K562 (cell line): ENCODE results near the gene IL1RL2. TPM values are rescaled to one million over a fixed set of nuclear protein-coding genes. Genes with fewer than 3 reads are reported as not detected.

ENCODE experiments used
- polyA plus RNA-seq, 8 experiments: library from polyadenylated mRNA; depleted of rRNA in 4 of 8; stranded (reverse) in 5 of 8; unstranded in 3 of 8; fragments of >200 nt; fragmentation: Nextera tagmentation in 2 of 8; fragmentation: Illumina TruSeq in 1 of 8; extraction: Ambion mirVana in 2 of 8; extraction: Trizol in 1 of 8; gene quantifications; 2 replicates each; pipeline versions ENCODE4 v1.2.1 to v1.2.3, GENCODE V29; 2011 to 2014; ENCODE audit warnings: inconsistent platforms in 1 of 8, missing spikeins in 1 of 8
- total RNA-seq, 7 experiments: library from RNA; depleted of rRNA in 6 of 7; stranded (reverse); fragments of >200 nt in 6 of 7; fragmentation: Illumina TruSeq in 2 of 7; extraction: Trizol in 2 of 7; gene quantifications; 2 replicates each; pipeline versions ENCODE4 v1.2.1 to v1.2.3, GENCODE V29; 2011 to 2021; ENCODE audit warnings: low replicate concordance in 1 of 7

The IL1RL2 gene
- total and polyA plus RNA-seq, 9 of the 15 experiments (the other 6 are each of a cell fraction or from before 2014, with no cell fraction given): not detected

Other genes starting within 250 kb of the IL1RL2 start
- 0.24 TPM in 1 of 2 replicates, not detected in the other for gene IL1R2, start 195.1 kb upstream of the IL1RL2 start, total RNA-seq (2014; rRNA removed)
- not detected in 2 replicates for gene IL1R2, start 195.1 kb upstream of the IL1RL2 start, total RNA-seq (2014; rRNA removed; fragmentation: Illumina TruSeq; extraction: Trizol)
- gene IL1R2, start 195.1 kb upstream of the IL1RL2 start, total RNA-seq (2015; rRNA removed; fragmentation: Illumina TruSeq; extraction: Trizol): not detected in 2 replicates
- 0.13 TPM in 1 of 2 replicates, not detected in the other for gene IL1R2, start 195.1 kb upstream of the IL1RL2 start, total RNA-seq (2021)
- gene IL1R2, start 195.1 kb upstream of the IL1RL2 start, polyA plus RNA-seq (2011; rRNA removed): not detected in 2 replicates
- not detected in 2 replicates for gene IL1R2, start 195.1 kb upstream of the IL1RL2 start, polyA plus RNA-seq (2014; fragmentation: Illumina TruSeq; extraction: Trizol)
- gene IL1R2, start 195.1 kb upstream of the IL1RL2 start, polyA plus RNA-seq (2014; fragmentation: Nextera tagmentation; extraction: Ambion mirVana): under 1 TPM in 1 of 2 experiments, not detected in 1; 0.13 TPM
- gene IL1R2, start 195.1 kb upstream of the IL1RL2 start, polyA plus RNA-seq (2014; rRNA removed): not detected in 2 replicates
- 0.90 and 1.00 TPM in 2 replicates for gene IL1R1, start 44.3 kb upstream of the IL1RL2 start, total RNA-seq (2014; rRNA removed)
- gene IL1R1, start 44.3 kb upstream of the IL1RL2 start, total RNA-seq (2014; rRNA removed; fragmentation: Illumina TruSeq; extraction: Trizol): 1.4 and 2.2 TPM in 2 replicates
- 2.0 and 2.5 TPM in 2 replicates for gene IL1R1, start 44.3 kb upstream of the IL1RL2 start, total RNA-seq (2015; rRNA removed; fragmentation: Illumina TruSeq; extraction: Trizol)
- gene IL1R1, start 44.3 kb upstream of the IL1RL2 start, total RNA-seq (2021): 1.6 and 2.5 TPM in 2 replicates
- 1.5 and 3.9 TPM in 2 replicates for gene IL1R1, start 44.3 kb upstream of the IL1RL2 start, polyA plus RNA-seq (2011; rRNA removed)
- 2.6 and 2.9 TPM in 2 replicates for gene IL1R1, start 44.3 kb upstream of the IL1RL2 start, polyA plus RNA-seq (2014; fragmentation: Illumina TruSeq; extraction: Trizol)
- gene IL1R1, start 44.3 kb upstream of the IL1RL2 start, polyA plus RNA-seq (2014; fragmentation: Nextera tagmentation; extraction: Ambion mirVana): 1 to 10 TPM in 1 of 2 experiments, under 1 TPM in 1; 0.81 to 1.2 TPM
- gene IL1R1, start 44.3 kb upstream of the IL1RL2 start, polyA plus RNA-seq (2014; rRNA removed): 1.6 and 2.5 TPM in 2 replicates
- 0.45 and 0.59 TPM in 2 replicates for gene IL1RL1, start 124.5 kb downstream of the IL1RL2 start, total RNA-seq (2014; rRNA removed)
- gene IL1RL1, start 124.5 kb downstream of the IL1RL2 start, total RNA-seq (2014; rRNA removed; fragmentation: Illumina TruSeq; extraction: Trizol): 0.73 and 1.0 TPM in 2 replicates
- gene IL1RL1, start 124.5 kb downstream of the IL1RL2 start, total RNA-seq (2015; rRNA removed; fragmentation: Illumina TruSeq; extraction: Trizol): 2.6 and 3.3 TPM in 2 replicates
- 0.44 and 1.0 TPM in 2 replicates for gene IL1RL1, start 124.5 kb downstream of the IL1RL2 start, total RNA-seq (2021)
- gene IL1RL1, start 124.5 kb downstream of the IL1RL2 start, polyA plus RNA-seq (2011; rRNA removed): 0.05 and 0.06 TPM in 2 replicates
- 0.72 and 1.2 TPM in 2 replicates for gene IL1RL1, start 124.5 kb downstream of the IL1RL2 start, polyA plus RNA-seq (2014; fragmentation: Illumina TruSeq; extraction: Trizol)
- under 1 TPM; 0.42 to 0.59 TPM for gene IL1RL1, start 124.5 kb downstream of the IL1RL2 start, polyA plus RNA-seq (2014; fragmentation: Nextera tagmentation; extraction: Ambion mirVana)
- 0.66 and 0.81 TPM in 2 replicates for gene IL1RL1, start 124.5 kb downstream of the IL1RL2 start, polyA plus RNA-seq (2014; rRNA removed)
- 1.6 and 3.3 TPM in 2 replicates for gene IL18R1, start 168.8 kb downstream of the IL1RL2 start, total RNA-seq (2014; rRNA removed)
- gene IL18R1, start 168.8 kb downstream of the IL1RL2 start, total RNA-seq (2014; rRNA removed; fragmentation: Illumina TruSeq; extraction: Trizol): 4.8 TPM in 2 replicates
- gene IL18R1, start 168.8 kb downstream of the IL1RL2 start, total RNA-seq (2015; rRNA removed; fragmentation: Illumina TruSeq; extraction: Trizol): 8.8 and 10.0 TPM in 2 replicates
- gene IL18R1, start 168.8 kb downstream of the IL1RL2 start, total RNA-seq (2021): 2.5 and 4.5 TPM in 2 replicates
- gene IL18R1, start 168.8 kb downstream of the IL1RL2 start, polyA plus RNA-seq (2011; rRNA removed): 1.1 and 1.9 TPM in 2 replicates
- 2.8 and 3.5 TPM in 2 replicates for gene IL18R1, start 168.8 kb downstream of the IL1RL2 start, polyA plus RNA-seq (2014; fragmentation: Illumina TruSeq; extraction: Trizol)
- gene IL18R1, start 168.8 kb downstream of the IL1RL2 start, polyA plus RNA-seq (2014; fragmentation: Nextera tagmentation; extraction: Ambion mirVana): under 1 TPM; 0.55 to 0.81 TPM
- gene IL18R1, start 168.8 kb downstream of the IL1RL2 start, polyA plus RNA-seq (2014; rRNA removed): 2.9 and 3.7 TPM in 2 replicates
- gene IL18RAP, start 236.1 kb downstream of the IL1RL2 start, total RNA-seq (2014; rRNA removed): 4.9 and 5.2 TPM in 2 replicates
- gene IL18RAP, start 236.1 kb downstream of the IL1RL2 start, total RNA-seq (2014; rRNA removed; fragmentation: Illumina TruSeq; extraction: Trizol): 6.5 and 7.8 TPM in 2 replicates
- 18.6 and 20.5 TPM in 2 replicates for gene IL18RAP, start 236.1 kb downstream of the IL1RL2 start, total RNA-seq (2015; rRNA removed; fragmentation: Illumina TruSeq; extraction: Trizol)
- gene IL18RAP, start 236.1 kb downstream of the IL1RL2 start, total RNA-seq (2021): 4.4 and 5.2 TPM in 2 replicates
- gene IL18RAP, start 236.1 kb downstream of the IL1RL2 start, polyA plus RNA-seq (2011; rRNA removed): 0.54 and 1.1 TPM in 2 replicates
- gene IL18RAP, start 236.1 kb downstream of the IL1RL2 start, polyA plus RNA-seq (2014; fragmentation: Illumina TruSeq; extraction: Trizol): 7.5 and 9.1 TPM in 2 replicates
- gene IL18RAP, start 236.1 kb downstream of the IL1RL2 start, polyA plus RNA-seq (2014; fragmentation: Nextera tagmentation; extraction: Ambion mirVana): 1 to 10 TPM; 4.9 to 8.3 TPM
- gene IL18RAP, start 236.1 kb downstream of the IL1RL2 start, polyA plus RNA-seq (2014; rRNA removed): 5.8 and 7.0 TPM in 2 replicates